ENCODE results near the gene KDM6A.
"Not testable (repeated sequence)": the region's sequence is repeated elsewhere in the genome, so short reads cannot be mapped to it uniquely, and the experiment has no call there.

DNA sequence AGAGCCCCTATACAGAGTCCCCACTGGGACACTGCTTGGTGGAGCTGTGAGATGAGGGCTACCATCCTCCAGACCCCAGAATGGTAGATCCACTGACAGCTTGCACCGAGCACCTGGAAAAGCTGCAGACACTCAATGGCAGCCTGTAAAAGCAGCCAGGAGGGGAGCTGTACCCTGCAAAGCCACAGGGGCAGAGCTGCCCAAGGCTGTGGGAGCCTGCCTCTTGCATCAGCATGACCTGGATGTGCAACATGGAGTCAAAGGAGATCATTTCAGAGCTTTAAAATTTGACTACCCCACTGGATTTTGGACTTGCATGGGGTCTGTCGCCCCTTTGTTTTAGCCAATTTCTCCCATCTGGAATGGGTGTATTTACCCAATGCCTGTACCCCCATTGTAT is 49.8 kb upstream of the KDM6A start:
- TF ChIP-seq, protein P1, sequence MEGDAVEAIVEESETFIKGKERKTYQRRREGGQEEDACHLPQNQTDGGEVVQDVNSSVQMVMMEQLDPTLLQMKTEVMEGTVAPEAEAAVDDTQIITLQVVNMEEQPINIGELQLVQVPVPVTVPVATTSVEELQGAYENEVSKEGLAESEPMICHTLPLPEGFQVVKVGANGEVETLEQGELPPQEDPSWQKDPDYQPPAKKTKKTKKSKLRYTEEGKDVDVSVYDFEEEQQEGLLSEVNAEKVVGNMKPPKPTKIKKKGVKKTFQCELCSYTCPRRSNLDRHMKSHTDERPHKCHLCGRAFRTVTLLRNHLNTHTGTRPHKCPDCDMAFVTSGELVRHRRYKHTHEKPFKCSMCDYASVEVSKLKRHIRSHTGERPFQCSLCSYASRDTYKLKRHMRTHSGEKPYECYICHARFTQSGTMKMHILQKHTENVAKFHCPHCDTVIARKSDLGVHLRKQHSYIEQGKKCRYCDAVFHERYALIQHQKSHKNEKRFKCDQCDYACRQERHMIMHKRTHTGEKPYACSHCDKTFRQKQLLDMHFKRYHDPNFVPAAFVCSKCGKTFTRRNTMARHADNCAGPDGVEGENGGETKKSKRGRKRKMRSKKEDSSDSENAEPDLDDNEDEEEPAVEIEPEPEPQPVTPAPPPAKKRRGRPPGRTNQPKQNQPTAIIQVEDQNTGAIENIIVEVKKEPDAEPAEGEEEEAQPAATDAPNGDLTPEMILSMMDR (IDR thresholded peaks at IDR 0.05) = not testable (repeated sequence)
- TF ChIP-seq EP300 (IDR thresholded peaks at IDR 0.05; ENCODE audit: low read depth); POLR2AphosphoS5 (IDR thresholded peaks at IDR 0.05); POLR2A (IDR thresholded peaks at IDR 0.05): not testable (repeated sequence)

Measured in transverse colon (tissue), 4 donors.